Endometrial microvascular endothelial cells (primary cell): ENCODE measurements around the gene TPSG1. TPM values are rescaled to one million over a fixed set of nuclear protein-coding genes. Genes with fewer than 3 reads are reported as not detected.
"Not testable (repeated sequence)": the region's sequence is repeated elsewhere in the genome, so short reads cannot be mapped to it uniquely, and the experiment has no call there.

Source experiments
- in situ Hi-C: cut with HindIII; loops from 2 replicates; pipeline ENCODE4 v1.10.0; 2017; ENCODE audit warnings: low sequenced_read_pairs, low pct_unique_long_range_greater_than_20kb; ENCODE audit errors: inconsistent ontology term
- total RNA-seq: library from RNA; depleted of rRNA; stranded (reverse); fragments of >200 nt; gene quantifications from one replicate; pipeline ENCODE4 v1.2.3, GENCODE V29; 2015; ENCODE audit errors: inconsistent ontology term

The TPSG1 gene
- total RNA-seq, result not detected

DNA sequence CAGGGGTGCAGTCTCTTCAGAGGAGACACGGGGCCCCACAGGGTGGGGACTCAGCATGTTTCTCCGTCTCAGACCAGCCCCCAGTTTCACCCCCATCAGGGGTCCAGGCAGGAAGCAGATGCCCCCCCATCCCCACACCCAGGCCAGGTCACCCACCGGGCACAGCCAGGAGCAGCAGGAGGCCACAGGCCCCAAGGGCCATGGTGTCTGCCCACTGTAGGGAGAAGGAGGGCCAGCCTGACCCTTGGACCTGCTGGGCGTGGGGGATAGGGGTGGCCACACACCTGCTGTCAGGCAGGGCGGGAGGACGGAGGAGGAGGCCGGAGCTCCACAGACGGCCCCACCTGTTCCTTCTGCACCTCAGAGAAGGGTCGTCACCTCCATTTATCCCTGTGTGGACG lies at the start of gene TPSG1:
TSS of gene TPSG1 (minus strand) at position 218 of the 401 bp plus-strand sequence. CDS start at position 202, 16 bp downstream.
- in situ Hi-C loops, result no loop called here

DNA sequence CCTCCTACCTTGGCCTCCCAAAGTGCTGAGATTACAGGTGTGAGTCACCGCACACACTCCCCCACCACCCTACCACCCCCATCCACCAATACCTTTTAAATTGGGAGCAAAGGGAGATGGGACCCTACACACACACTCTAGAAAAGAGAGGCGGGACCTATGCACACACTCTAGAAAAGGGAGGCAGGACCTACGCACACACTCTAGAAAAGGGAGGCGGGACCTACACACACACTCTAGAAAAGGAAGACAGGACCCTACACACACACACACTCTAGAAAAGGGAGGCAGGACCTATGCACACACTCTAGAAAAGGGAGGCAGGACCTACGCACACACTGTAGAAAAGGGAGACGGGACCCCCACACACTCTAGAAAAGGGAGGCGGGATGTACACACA lies 49.7 kb upstream of the TPSG1 start:
- in situ Hi-C loops, result no loop called here

DNA sequence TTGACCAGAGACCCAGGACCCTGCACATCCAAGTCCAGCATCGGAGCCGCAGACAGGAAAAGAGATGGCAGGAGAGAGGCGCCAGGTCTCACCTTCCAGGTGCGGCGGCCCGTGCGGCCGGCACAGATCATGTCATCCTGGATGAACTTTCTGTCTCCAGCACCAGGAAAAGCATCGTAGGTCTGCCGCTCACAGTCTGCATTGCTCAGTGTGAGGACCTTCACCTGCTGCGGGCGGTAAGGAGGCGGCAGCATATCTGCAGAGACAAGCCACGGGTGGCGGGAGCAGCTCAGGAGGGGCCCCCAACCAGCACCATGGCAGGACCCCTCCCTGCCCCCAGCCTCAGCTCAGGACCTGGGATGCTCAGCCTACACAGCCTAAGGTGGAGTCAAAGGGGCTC lies 48.7 kb upstream of the TPSG1 start:
- in situ Hi-C loops, result no loop called here

DNA sequence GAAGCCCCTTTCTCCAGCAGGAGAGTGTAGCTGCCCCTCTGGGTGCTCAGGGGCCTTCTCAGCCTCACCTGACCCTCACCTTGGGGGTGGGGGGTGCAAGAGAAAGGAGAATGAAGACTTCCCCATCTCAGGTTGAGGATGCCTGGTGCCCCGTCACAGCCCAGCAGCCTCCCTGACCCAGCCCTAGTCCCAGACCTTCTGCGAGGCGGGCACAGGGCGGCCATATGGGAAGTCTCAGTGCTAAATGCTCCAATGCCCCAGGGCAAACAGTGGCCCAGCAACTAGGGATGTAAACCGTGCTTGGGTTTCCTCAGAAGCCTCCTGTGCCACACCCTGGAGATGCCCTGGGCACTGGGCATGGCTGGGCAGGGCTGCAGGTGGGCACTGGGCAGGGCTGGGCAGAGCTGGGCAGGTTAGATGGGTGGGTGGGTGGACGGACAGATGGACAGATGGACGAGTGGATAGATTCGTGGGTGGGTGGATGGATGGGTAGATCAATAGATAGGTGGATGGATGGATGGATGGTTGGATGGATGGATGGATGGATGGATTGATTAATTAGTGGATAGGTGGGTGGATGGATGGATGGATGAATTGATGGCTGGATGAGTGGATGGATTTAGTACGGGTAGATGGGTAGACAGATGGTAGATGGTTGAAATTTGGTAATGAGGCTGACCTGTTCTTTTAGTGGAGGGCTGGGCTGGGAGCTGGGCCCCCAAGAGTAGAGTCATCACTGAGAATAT lies 47.6 kb upstream of the TPSG1 start:
- in situ Hi-C loops, result no loop called here

DNA sequence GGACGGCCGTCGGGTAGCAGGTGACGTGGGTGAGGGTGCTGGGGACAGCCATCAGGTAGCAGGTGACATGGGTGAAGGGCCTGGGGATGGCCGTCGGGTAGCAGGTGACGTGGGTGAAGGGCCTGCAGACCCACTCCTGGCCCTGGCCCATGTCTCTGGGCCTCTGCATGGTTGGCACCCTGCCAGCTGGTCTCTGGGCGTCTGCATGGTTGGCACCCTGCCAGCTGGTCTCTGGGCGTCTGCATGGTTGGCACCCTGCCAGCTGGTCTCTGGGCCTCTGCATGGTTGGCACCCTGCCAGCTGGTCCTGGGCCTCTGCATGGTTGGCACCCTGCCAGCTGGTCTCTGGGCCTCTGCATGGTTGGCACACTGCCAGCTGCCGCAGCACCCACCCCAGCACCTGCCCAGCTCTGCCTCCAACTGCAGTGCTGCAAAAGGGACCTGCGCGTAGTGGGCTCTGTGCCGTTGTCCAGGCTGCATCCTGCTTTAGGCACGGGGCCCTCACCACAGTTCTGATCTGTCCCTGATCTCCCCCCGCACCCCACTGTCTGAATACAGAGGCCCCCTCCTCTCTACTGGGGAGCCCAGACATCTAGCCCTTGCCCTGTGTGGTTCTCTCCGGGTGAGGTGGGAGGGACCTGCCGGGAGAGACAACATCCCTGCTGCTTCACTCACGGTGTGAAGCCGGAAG lies 46.8 kb upstream of the TPSG1 start:
- in situ Hi-C loops, result not testable (repeated sequence)

DNA sequence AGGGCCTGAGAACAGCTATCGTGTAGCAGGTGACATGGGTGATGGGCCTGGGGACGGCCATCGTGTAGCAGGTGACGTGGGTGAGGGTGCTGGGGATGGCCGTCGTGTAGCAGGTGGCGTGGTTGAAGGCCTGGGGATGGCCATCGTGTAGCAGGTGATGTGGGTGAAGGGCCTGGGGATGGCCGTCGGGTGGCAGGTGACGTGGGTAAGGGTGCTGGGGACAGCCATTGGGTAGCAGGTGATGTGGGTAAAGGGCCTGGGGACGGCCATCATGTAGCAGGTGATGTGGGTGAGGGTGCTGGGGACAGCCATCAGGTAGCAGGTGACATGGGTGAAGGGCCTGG lies 46.3 kb upstream of the TPSG1 start:
- in situ Hi-C loops, result no loop called here

DNA sequence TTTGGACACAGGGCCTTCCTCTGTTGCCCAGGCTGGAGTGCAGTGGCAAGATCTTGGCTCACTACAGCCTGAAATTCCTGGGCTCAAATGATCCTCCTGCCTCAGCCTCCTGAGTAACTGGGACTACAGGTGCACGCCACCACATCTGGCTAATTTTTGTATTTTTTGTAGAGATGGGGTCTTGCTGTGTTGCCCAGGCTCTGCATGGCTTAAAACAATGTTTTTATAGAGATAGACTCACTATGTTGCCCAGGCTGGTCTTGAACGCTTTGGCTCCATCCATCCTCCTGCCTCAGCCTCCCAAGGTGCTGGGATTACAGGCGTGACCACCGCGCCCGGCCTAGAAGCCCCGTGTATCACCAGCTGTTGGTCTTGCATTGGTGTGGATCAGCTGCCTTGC lies 44.4 kb upstream of the TPSG1 start:
- in situ Hi-C loops, result not testable (repeated sequence)

DNA sequence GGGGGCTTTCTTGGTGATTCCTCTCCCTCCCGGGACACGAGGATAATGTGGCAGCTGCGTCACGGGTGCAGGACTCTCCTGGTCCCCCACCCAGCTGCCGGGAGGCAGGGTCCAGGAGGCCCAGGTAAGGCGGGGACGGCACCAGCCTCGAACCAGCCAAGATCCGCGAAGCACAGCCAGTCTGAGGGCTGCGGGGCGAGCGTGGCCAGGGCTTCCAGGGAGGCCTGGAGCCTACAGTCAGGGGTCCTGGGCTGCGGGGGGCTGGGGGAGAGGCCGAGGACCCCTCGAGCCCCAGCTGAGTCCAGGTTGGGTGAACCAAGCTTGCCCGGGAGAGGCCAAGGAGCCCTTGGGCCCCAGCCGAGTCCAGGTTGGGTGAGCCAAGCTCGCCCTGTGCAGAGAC lies 40.8 kb upstream of the TPSG1 start:
- in situ Hi-C loops, result no loop called here

DNA sequence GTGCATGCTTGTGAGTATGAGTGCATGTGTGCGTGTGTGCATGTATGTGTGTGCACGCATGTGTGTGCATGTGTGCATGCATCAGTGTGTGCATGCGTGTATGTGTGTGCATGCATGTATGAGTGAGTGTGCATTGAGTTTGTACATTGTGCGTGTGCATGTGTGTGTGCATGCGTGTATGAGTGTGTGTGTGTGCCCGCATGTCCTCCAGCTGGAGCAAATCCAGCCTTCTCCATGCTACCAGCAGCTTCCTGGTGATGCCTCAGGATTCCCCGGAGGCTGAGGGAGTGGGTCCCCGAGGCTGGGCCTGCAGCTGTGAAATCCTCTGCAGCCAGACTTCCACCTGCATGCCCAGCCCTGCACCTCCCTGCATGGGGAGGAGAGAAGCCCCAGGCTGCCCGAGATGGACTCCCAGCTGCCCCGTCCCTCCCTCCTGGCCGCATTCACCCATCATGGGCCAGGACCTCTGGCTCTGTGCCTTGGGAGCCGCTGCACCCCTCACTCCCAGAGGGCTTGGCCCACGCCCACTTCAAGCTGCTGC lies 40.1 kb upstream of the TPSG1 start:
- in situ Hi-C loops, result no loop called here

DNA sequence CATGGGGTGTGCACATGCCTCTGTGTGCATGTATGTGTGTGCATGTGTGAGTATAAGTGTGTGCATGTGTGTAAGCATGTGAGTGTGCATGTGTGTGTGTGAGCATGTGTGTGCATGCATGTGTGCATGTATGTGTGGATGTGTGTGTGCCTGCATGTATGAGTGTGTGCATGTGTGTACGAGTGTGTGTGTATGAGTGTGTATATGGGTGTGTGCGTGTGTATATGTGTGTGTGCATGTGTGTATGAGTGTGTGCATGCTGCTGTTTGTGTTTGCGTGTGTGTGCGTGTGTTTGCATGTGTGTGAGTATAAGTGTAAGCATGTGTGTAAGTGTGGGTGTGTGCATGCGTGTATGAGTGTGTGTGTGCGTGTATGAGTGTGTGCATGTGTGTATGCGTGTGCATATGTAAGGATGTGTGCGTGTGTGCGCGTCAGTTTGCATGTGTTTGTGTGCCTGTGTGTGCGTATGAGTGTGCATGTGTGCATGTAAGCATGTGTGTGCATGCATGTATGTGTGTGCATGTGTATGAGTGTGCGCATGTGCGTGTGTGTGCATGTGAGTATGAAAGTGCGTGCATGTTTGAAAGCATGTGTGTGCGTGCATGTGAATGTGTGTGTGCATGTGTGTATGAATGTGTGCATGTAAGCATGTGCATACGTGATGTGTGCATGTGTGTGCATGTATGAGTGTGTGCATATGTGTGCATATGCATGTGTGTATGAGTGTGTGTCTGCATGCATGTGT lies 39.4 kb upstream of the TPSG1 start:
- in situ Hi-C loops, result no loop called here

DNA sequence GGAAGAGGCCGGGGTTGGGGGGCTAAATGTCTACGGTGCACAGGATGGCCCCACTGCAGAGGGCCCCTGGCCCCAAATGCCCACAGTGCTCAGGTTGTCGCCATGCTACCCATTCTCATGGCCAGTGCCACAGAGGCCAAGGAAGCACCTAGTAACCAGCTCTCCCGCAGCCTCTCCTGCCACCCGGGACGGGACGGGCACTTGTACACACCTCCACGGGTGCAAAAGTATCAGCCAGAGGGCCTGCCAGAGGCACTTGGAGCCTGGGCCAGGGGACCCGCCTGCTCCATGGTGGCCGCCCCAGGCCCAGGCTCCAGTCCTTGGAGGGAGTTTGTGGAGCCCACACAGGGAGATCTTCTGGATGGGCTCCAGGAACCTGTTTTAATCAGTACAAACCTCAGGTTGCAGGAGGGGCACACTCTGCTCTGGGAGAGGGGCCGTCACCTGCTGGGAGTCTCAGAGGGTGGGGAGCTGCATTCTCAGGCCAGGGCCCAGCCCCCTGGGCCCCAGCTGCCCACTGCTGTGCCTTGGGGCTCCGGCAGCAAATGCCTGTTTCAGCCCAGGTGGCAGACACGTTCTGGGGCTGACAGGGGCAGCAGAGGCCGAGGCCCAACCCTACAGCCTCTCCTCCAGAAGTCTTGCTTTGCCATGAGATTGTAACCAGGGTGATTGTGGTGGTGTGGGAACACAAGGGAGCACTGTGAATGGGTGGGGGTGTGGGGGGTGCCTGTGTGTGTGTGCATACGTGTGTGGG lies 38.7 kb upstream of the TPSG1 start:
- in situ Hi-C loops, result no loop called here

DNA sequence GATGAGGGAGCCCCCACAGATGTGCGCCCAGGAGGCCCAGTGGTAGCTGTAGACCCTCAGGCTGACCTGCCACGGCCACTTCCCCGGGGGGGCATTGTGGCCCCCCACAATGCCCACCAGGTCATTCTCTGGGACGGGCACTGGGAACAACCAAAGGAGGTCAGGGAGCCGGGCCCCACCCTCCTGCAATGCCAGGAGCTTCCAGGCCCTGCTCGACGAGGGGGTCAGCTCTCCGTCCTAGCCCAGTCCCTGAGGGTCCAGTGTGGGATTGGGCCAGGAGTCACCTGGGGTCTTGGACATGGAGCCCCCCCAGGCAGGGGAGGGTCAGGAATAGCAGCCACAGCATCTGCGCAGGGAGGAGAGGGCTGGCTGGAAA lies 37.8 kb upstream of the TPSG1 start:
- in situ Hi-C loops, result no loop called here

DNA sequence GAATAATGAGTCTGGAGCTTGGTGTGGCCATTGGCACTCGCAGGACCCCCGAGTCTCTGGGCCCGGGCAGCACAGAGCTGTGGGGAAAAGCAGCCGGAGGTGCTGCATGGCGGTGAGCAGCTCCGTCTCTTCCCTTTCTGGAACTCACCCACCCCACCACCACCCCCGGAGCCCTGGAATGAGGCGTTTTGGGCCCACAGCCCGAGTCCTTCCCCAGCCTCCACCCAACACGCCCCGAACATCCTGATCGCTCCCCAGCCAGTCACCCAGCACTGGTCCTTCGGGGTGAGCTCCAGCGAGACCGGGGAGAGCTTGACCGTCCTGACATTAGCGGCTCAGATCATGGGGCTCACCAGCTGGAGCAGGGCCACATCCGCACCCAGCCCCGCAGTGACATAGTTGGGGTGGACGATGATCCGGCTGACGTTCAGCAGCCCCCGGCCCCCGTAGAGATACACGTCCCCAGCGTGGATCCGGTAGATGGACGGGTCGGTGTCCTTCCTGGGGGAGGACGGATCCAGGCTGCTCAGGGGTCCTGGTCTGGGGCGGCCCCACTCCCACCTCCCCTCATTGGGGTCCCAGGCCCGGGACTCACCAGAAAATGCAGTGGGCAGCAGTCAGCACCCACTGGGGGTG lies 37.3 kb upstream of the TPSG1 start:
- in situ Hi-C loops, result no loop called here

DNA sequence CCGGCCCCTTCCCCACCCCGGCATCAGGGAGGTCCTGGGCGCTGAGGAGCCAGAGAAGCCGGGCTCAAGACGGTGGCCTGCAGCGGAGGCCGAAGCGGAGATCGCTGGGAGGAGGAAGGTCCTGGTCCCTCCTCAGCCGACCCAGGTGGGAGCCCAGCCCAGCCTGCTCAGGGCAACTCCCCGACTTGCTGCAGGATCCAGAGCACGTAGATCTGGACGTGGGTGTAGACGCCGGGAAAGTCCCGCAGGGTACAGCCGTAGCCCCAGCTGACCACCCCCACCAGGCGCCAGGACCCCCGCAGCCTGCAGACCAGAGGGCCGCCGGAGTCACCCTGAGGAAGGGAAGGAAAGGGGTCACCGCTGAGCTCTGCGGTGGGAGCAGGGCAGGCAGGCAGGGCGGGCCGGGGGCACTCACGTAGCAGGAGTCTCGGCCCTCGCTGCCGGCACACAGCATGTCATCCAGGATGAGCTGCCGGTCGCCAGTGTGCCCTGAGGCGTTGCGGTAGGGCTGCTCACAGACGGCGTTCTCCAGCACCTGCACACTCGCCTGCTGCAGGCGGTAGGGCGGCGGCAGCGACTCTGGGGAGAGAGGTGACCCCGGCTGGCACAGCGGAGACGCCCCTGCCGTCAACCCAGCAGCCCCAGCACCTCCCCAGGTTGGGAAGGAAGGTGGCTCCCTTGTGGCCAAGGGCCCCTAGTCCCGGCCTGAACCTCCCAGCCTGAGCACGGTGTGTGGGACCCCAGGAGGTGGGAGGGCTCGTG lies 36.2 kb upstream of the TPSG1 start:
- in situ Hi-C loops, result no loop called here

DNA sequence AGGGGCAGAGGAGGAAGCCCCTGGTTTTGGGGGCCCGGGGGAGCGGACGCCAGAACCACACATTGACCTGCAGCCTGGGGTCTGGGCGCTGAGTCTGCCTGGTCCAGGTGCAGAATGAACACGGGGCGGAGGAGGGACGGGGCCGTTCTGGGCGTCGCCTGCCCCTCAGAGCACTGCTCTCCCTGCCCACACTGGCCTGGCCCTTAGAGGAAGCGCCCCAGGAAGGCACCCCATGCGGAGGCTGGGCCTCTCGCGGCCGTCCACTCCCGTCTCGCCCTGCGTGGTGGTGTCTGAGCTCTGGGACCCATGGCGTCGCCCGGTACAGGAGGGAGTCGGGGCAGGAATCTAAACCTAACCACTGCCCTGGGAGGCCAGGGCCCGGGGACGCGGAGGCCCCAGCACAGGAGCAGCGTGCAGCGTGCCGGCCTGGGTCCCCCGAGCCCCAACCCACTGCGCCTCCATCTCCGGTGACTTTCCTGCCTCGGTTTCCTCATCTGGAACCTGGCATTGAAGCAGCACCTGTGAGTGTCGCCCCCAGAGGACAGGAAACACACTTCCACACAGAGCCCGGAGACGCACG lies 35.1 kb upstream of the TPSG1 start:
- in situ Hi-C loops, result no loop called here

DNA sequence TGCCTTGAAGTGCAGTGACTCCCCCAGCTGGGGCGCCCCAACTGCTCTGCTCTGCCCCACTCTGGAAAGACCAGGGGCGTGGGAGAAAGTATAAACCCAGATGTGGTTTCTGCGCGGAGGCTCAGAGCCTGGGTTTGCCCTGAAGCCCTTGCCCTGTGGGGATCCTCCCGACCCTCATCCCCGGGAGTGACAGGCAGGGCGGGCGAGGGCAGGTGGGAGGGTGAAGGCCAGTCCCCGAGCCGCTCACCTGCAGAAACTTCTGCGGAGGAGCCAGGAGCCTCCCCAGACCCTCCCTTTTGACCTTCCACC lies 34.6 kb upstream of the TPSG1 start:
- in situ Hi-C loops, result no loop called here

DNA sequence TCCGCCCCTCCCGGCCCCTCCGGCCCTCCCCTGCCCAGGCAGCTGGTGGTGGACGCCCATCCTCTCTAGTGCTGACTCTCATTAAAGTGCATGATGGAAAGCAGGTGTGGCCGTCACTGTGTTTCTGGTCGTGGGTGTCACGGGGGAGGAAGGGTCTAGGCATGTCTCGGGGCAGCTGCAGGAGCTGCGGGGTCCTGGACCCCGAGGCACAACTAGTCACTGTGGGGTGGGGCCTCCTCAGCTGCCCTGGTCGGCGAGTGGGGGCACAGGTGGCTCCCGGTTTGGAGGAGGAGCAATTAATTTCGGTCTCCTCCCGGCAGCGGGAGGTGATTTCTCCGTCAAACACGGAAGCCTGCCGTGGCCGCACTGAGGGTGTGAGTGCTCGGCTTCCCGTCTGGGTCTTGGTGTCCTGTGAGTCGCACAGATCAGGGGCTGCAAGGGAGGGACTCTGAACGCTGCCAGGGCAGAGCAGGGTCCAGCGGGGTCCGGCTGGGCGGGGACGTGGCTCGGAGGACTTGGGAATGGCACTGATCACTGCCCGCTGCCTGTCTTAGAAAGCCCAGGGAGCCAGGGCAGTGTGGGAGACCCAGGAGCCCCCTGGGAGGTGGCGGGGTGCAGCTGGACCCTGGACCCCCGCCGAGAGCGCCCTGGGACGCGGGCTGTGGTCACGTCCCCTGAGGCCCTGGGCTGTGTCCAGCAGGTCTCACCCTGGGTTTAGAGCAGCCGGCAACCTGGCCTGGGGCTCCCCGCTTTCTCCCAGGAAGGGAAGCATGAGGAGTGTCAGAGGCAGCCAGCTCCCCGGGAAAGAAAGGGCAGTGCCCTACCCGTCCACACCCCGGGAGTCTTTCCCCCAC lies 34.1 kb upstream of the TPSG1 start:
- in situ Hi-C loops, result no loop called here
